Heart left ventricle (tissue), 16 donors: ENCODE data around the gene FOSL2. TPM values are rescaled to one million over a fixed set of nuclear protein-coding genes. Genes with fewer than 3 reads are reported as not detected.
"Not testable (repeated sequence)": the region's sequence is repeated elsewhere in the genome, so short reads cannot be mapped to it uniquely, and the experiment has no call there.

Experiments used
- ATAC-seq, 4 donors: fragments of 200-7000 bp; cut with Tn5 transposase; one replicate each; pipeline ENCODE4 v1.9.1; 2020 to 2022; ENCODE audit warnings: moderate library complexity in 4 of 4, mild to moderate bottlenecking in 3 of 4, moderate number of reproducible peaks in 1 of 4
- DNase-seq, 5 donors: peaks; one replicate each; pipeline ENCODE4 v3.0.0-alpha.2; 2020
- H3K27ac ChIP-seq, 12 donors: fragments of 200-600 bp; sonication (generic) in 4 of 12; one replicate each; pipeline versions ENCODE4 v1.5.0 to v1.8.0; 2016 to 2022; ENCODE audit warnings: mild to moderate bottlenecking in 2 of 12
- H3K27me3 ChIP-seq, 9 donors: fragments of 200-600 bp; sonication (generic) in 2 of 9; one replicate each; pipeline versions ENCODE4 v1.5.1 to v1.8.0; 2016 to 2022; ENCODE audit warnings: mild to moderate bottlenecking in 3 of 9
- H3K36me3 ChIP-seq, 9 donors: fragments of 200-600 bp; sonication (generic) in 2 of 9; one replicate each; pipeline versions ENCODE4 v1.5.0 to v1.8.0; 2018 to 2022; ENCODE audit warnings: mild to moderate bottlenecking in 2 of 9
- H3K4me1 ChIP-seq, 12 donors: fragments of 200-600 bp; sonication (generic) in 4 of 12; one replicate each; pipeline versions ENCODE4 v1.5.0 to v1.8.0; 2016 to 2022; ENCODE audit warnings: mild to moderate bottlenecking in 3 of 12
- H3K4me3 ChIP-seq, 12 donors: fragments of 200-600 bp; sonication (generic) in 4 of 12; one replicate each; pipeline versions ENCODE4 v1.5.0 to v1.8.0; 2017 to 2022; ENCODE audit warnings: mild to moderate bottlenecking in 9 of 12, moderate library complexity in 4 of 12
- H3K9me3 ChIP-seq, 12 donors: fragments of 200-600 bp; sonication (generic) in 4 of 12; one replicate each; pipeline versions ENCODE4 v1.5.0 to v1.8.0; 2016 to 2022; ENCODE audit warnings: mild to moderate bottlenecking in 1 of 12
- POLR2A ChIP-seq, 2 donors: fragments of 450-650 bp; IDR thresholded peaks; one replicate each; pipeline ENCODE4 v1.6.1; 2017; ENCODE audit warnings: antibody characterized with exemption in 2 of 2, mild to moderate bottlenecking in 2 of 2, moderate library complexity in 2 of 2
- WGBS, 4 donors: extraction: QIAGEN DNeasy Blood & Tissue Kit in 2 of 4; methylation state at CpG; one replicate each; pipeline versions ENCODE4 v1.1.5 to v1.1.7; 2013 to 2018; 5-methylcytosine and 5-hydroxymethylcytosine counted together
- intact Hi-C, 10 donors: fragments of 100-400 bp; cut with DNase I; formaldehyde crosslinking; loops; one replicate each; pipeline versions ENCODE4 v1.11.1 to v1.14.2; 2022
- polyA plus RNA-seq, 2 donors: library from polyadenylated mRNA; stranded (reverse); fragments of 200-250 nt; gene quantifications; one replicate each; pipeline ENCODE4 v1.2.3, GENCODE V29; 2013
- total RNA-seq, 9 donors: library from RNA; depleted of rRNA in 2 of 9; stranded (reverse); fragments of >200 nt in 2 of 9; fragmentation: NEBNext Ultra II Directional in 3 of 9; extraction: Animal tissue kit (Norgen Biotek cat#: 25700) in 3 of 9; gene quantifications; one replicate each; pipeline versions ENCODE4 v1.1.0 to v1.2.4, GENCODE V29; 2016 to 2023
- TF ChIP-seq, protein P1 (sequence below), 12 donors: fragments of 200-600 bp; sonication (generic) in 4 of 12; IDR thresholded peaks; one replicate each; pipeline versions ENCODE4 v1.5.0 to v1.8.0; 2018 to 2022; ENCODE audit warnings: antibody characterized with exemption in 12 of 12, mild to moderate bottlenecking in 5 of 12
- donor health status: ischemic (EF 13 %, LVEDD 7.1; RV severe dilation, severe dysfunction).
- donor health status: healthy with polysubstance abuse.
- donor health status: DM: no; HTN: yes; CAD: no.
- donor health status: DM: no; HTN: no; CAD: no.
- donor health status: ischemic (EF 25% LVEDD 6.9; RV normal size, moderate dysfunction).
- donor health status: ischemic (EF 25% LVEDD 5.7; RV mildly dilated, moderate dysfunction).
- donor health status: healthy.
- donor health status: DM: yes; HTN: yes; CAD: no.
- donor health status: ischemic (EF 35%, LVEDD 5.7; RV mildly dilated, moderate dysfunction).
- donor health status: nonischemic (EF 11% LVEDD 7.7; RV severe dilation, severe dysfunction).
- donor health status: DM: yes; HTN: yes; CAD: no.
- donor health status: PGD.
- donor health status: ischemic (EF 29% LVEDD 5.4; RV normal size, mild dysfunction).
- donor health status: nonischemic (EF 23%, LVEDD 6.1; RV moderate dilation, normal function).

FOSL2 gene
- total and polyA plus RNA-seq, 11 donors: 15.2 to 144 (median 50.2) TPM

DNA sequence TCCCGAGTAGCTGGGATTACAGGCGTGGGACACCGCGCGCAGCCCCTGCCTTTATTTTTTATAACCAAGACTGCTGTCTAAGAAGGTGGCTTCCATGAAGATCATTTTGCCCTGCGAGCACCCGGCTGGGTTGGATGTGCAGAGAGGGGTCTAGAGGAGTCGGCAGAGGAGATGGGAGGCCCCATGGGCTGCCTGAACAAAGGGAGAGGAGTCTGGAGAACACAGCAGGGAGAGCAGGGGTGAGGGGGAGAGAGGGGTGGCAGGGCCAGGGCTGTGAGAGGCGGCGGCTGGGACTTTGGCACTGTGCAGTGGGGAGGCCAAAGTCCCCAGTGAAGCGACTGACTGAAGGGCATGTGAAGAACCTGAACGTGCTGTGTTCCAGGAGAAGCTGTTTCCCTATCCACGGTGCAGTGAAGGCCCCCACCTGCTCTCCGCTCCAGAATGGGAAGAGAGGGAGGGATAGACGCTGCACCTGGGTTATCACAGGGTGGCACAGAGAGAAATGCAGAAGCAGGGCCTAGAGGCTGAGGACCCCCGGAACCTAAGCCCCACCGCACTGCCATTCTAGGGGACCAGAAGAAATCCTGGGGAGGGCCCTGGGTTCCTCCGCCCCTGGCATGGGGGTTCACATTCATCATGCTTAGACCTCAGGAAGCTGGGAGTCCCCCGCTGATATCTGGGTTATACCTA, 24.8 kb upstream of the FOSL2 start:
- Histone ChIP-seq H3K27ac (no peak overlapping the region), H3K27me3 (no peaks in the 10 kb centered on the region), H3K9me3 (no peaks in the 10 kb centered on the region), H3K4me1 (peaks cover 0 to 30% (median 10%) of the 10 kb centered on the region in 12 donors), H3K36me3 (no peaks in the 10 kb centered on the region), H3K4me3 (no peak overlapping the region)
- WGBS, 4 donors: 84 to 90% (median 88%) methylated on average over 18 to 19 of the region's 19 CpGs
- DNase-seq (no peak), ATAC-seq (no peak)
- intact Hi-C loops: no loop called here
- TF ChIP-seq POLR2A (IDR thresholded peaks at IDR 0.05): no peak
- TF ChIP-seq, protein P1, sequence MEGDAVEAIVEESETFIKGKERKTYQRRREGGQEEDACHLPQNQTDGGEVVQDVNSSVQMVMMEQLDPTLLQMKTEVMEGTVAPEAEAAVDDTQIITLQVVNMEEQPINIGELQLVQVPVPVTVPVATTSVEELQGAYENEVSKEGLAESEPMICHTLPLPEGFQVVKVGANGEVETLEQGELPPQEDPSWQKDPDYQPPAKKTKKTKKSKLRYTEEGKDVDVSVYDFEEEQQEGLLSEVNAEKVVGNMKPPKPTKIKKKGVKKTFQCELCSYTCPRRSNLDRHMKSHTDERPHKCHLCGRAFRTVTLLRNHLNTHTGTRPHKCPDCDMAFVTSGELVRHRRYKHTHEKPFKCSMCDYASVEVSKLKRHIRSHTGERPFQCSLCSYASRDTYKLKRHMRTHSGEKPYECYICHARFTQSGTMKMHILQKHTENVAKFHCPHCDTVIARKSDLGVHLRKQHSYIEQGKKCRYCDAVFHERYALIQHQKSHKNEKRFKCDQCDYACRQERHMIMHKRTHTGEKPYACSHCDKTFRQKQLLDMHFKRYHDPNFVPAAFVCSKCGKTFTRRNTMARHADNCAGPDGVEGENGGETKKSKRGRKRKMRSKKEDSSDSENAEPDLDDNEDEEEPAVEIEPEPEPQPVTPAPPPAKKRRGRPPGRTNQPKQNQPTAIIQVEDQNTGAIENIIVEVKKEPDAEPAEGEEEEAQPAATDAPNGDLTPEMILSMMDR (IDR thresholded peaks at IDR 0.05): no peak

DNA sequence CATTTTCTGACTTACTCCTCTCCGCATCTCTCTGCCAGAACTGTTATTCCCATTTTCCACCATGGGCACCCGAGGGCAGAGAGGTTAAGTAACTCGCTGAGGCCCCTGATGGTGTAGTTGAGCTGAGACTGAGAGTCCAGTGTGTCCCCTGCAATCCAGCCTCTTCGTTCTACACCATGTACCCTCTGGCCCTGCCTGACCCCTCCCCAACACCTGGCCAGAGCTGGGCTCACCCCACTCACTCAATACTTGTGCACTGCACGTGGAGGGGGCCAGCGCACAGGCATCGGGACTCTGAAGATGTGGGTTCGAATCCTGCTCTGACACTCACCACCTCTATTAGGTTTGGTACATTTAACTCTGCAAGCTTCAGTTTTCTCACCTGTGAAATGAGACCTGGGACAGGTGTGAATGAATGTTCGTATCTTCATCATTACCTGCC, 24.3 kb upstream of the FOSL2 start:
- H3K27ac ChIP-seq: no peak overlapping the region
- DNase-seq (no peak), ATAC-seq (no peak)
- TF ChIP-seq, protein P1 (IDR thresholded peaks at IDR 0.05): no peak
- no peak for TF ChIP-seq POLR2A (IDR thresholded peaks at IDR 0.05)
- H3K4me3 ChIP-seq: no peak overlapping the region
- no peaks in the 10 kb centered on the region for H3K27me3 ChIP-seq
- no peaks in the 10 kb centered on the region for H3K36me3 ChIP-seq
- intact Hi-C loops: no loop called here
- peaks cover 0 to 30% (median 10%) of the 10 kb centered on the region in 12 donors for H3K4me1 ChIP-seq
- no peaks in the 10 kb centered on the region for H3K9me3 ChIP-seq
- WGBS, 4 donors: 88 to 95% (median 91%) methylated on average over 9 of the region's 9 CpGs

DNA sequence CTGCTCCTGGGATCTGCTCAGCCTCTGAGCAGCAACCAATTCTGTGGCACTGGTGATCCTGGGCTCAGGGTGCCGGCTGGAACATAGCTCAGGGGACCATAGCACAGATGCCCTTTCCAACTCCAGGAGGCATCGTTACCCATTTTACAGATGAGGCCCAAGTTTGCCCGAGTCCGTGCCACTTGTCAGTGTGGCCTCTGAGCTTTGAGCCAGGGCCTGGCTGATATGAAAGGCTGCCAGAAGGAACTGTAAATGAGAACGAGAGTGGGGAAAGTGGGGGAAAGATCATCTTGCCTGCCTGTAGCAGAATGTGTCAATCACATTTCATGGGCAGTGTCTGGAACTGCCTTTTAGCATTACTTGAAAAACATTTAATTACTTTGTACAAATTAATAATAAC, 23.3 kb upstream of the FOSL2 start:
- Histone ChIP-seq H3K27me3 (no peaks in the 10 kb centered on the region), H3K27ac (no peak overlapping the region), H3K4me1 (peaks cover 0 to 30% (median 10%) of the 10 kb centered on the region in 12 donors), H3K4me3 (no peak overlapping the region), H3K9me3 (no peaks in the 10 kb centered on the region), H3K36me3 (no peaks in the 10 kb centered on the region)
- TF ChIP-seq, protein P1 (IDR thresholded peaks at IDR 0.05): no peak
- TF ChIP-seq POLR2A (IDR thresholded peaks at IDR 0.05): no peak
- intact Hi-C loops: no loop called here
- 68 to 71% (median 69%) methylated on average over 5 of the region's 5 CpGs for WGBS, 4 donors
- no peak for ATAC-seq
- DNase-seq: no peak

DNA sequence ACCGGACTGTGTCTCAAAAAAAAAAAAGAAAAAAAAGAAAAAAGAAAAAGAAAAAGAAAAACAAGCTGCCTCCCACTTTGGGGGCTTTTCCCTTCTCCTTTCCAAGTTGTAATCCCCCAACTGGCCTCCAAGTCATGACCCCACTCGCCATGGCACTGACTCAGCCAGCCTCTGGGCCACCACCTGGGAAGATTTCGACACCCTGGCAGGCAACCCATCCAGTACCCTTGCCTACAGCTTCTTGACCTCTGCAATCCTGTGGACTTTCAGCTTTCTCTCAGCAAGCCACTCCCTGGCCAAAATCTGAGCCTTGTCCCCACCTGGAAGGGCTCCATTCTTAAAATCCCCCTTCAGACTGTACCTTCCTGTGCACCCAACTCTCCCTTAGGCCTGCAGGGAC, 22.3 kb upstream of the FOSL2 start:
- no peak for TF ChIP-seq POLR2A (IDR thresholded peaks at IDR 0.05)
- TF ChIP-seq, protein P1 (IDR thresholded peaks at IDR 0.05): no peak
- intact Hi-C loops: no loop called here
- no peak for ATAC-seq

DNA sequence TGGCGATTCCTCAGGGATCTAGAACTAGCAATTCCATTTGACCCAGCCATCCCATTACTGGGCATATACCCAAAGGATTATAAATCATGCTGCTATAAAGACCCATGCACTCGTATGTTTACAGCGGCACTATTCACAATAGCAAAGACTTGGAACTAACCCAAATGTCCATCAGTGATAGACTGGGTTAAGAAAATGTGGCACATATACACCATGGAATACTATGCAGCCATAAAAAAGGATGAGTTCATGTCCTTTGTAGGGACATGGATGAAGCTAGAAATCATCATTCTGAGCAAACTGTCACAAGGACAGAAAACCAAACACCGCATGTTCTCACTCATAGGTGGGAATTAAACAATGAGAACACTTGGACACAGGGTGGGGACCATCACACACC, 20.9 kb upstream of the FOSL2 start:
- H3K4me1 ChIP-seq, H3K9me3 ChIP-seq, H3K36me3 ChIP-seq, ATAC-seq, H3K27ac ChIP-seq, H3K27me3 ChIP-seq, DNase-seq, H3K4me3 ChIP-seq, intact Hi-C loops: not testable (repeated sequence)
- 92 to 100% (median 96%) methylated on average over 4 of the region's 4 CpGs for WGBS, 4 donors

More for the DNA sequence above, 22.3 kb upstream of the FOSL2 start:
- 91 to 97% (median 94%) methylated on average over 3 of the region's 3 CpGs for WGBS, 4 donors
- H3K4me1 ChIP-seq: peaks cover 0 to 22% (median 7%) of the 10 kb centered on the region in 12 donors
- no peaks in the 10 kb centered on the region for H3K9me3 ChIP-seq
- H3K4me3 ChIP-seq: no peak overlapping the region
- no peaks in the 10 kb centered on the region for H3K27me3 ChIP-seq
- H3K27ac ChIP-seq: no peak overlapping the region
- DNase-seq: no peak
- H3K36me3 ChIP-seq: no peaks in the 10 kb centered on the region
